ENCODE measurements around the gene LPGAT1.

The LPGAT1 gene

DNA sequence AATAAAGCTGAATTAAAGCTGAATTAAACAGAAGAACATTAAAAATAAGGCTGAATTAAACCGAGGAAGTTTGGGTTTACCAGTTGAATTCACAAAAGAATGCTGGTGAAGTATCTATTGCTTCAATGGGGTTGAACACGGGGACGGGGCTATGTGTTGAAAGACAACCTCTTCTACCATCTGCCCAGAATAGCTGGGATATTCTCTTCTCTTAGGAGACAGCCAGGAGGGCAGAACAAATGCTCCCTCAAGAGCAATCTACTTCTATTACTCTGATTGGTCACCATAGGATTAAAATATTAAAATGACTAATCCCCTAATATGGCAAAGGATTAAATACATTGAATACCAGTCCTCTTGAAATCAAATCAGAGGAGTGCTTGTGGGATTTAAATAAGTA lies 68.4 kb downstream of the LPGAT1 start:
- no peak overlapping the region for H3K27ac ChIP-seq
- TF ChIP-seq, protein P1, sequence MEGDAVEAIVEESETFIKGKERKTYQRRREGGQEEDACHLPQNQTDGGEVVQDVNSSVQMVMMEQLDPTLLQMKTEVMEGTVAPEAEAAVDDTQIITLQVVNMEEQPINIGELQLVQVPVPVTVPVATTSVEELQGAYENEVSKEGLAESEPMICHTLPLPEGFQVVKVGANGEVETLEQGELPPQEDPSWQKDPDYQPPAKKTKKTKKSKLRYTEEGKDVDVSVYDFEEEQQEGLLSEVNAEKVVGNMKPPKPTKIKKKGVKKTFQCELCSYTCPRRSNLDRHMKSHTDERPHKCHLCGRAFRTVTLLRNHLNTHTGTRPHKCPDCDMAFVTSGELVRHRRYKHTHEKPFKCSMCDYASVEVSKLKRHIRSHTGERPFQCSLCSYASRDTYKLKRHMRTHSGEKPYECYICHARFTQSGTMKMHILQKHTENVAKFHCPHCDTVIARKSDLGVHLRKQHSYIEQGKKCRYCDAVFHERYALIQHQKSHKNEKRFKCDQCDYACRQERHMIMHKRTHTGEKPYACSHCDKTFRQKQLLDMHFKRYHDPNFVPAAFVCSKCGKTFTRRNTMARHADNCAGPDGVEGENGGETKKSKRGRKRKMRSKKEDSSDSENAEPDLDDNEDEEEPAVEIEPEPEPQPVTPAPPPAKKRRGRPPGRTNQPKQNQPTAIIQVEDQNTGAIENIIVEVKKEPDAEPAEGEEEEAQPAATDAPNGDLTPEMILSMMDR (IDR thresholded peaks at IDR 0.05), result no peak
- TF ChIP-seq ZFX (IDR thresholded peaks at IDR 0.05; ENCODE audit: borderline replicate concordance), result no peak

DNA sequence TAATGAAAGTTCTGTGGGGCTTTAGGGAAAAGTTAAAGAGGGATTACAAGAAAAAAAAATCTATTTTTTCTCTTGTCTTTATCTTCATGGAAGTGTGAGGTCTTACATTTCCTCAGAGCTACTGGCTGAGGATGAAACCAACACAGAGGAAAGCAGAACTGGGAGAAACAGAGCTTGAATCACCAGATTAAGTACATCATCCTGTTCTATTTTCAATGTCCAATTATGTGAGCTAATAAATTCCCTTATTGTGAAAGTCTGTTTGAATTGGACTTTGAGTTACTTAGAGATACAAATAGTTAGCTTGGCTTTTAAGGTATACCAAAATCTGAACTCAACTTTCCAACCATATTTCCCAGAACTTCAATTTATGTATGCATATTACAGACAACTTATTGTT lies 69.2 kb downstream of the LPGAT1 start:
- no peak for TF ChIP-seq ZFX (IDR thresholded peaks at IDR 0.05; ENCODE audit: borderline replicate concordance)
- TF ChIP-seq, protein P1 (IDR thresholded peaks at IDR 0.05), result no peak
- no peak overlapping the region for H3K27ac ChIP-seq

DNA sequence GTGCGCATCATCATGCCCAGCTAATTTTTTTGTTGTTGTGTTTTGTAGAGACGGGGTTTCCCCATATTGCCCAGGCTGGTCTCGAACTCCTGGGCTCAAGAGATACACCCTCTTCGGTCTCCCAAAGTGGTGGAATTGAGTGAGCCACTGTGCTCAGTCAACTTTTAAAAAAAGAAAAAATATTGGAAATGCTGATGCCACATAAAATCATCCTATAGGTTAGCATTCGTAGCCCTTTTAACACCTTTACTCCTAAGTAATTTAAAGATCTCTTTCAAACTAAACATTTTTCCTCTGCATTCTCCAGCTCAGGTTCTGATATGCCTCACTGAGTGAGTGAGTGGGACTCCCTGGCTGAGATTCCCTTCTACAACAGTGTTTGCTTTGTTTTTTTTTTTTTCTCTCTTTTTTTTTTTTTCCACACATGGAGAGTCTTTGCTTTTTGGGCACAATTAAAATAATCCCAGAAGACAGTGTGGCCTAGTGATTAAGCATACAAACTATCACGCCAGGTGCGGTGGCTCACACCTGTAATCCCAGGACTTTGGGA lies 74.0 kb downstream of the LPGAT1 start:
- TF ChIP-seq, protein P1 (IDR thresholded peaks at IDR 0.05), result no peak
- no peak for TF ChIP-seq ZFX (IDR thresholded peaks at IDR 0.05; ENCODE audit: borderline replicate concordance)
- no peak overlapping the region for H3K27ac ChIP-seq

DNA sequence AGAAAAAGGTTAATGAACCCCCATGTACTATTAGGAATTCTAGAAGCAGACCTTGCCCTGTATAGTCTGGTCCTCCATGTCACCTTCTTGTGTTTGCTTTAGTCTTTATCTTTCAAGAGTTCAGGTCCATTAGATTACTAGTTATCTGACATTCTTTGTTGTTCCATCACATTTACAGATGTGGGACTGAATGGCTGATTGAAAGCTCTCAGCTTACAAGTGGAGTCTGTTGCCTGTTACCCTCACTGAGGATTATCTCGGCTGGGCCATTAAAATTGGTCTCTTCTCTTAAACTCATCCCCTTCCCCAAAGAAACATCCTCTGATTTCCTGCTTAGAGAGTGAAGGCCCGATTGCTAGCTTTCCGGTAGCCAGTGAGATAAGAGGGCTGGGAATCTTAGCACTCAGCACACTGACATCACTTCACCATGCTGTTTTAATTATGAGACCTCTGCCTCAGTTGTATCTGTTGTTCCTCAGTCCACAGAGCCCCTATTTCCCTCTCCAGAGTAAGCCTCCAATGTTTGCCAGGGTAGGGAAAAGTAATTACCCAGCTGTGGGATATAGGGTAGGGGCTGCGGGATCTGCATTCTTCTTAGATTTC lies 76.8 kb downstream of the LPGAT1 start:
- no peak overlapping the region for H3K27ac ChIP-seq
- TF ChIP-seq ZFX (IDR thresholded peaks at IDR 0.05; ENCODE audit: borderline replicate concordance), result no peak
- TF ChIP-seq, protein P1 (IDR thresholded peaks at IDR 0.05), result no peak

DNA sequence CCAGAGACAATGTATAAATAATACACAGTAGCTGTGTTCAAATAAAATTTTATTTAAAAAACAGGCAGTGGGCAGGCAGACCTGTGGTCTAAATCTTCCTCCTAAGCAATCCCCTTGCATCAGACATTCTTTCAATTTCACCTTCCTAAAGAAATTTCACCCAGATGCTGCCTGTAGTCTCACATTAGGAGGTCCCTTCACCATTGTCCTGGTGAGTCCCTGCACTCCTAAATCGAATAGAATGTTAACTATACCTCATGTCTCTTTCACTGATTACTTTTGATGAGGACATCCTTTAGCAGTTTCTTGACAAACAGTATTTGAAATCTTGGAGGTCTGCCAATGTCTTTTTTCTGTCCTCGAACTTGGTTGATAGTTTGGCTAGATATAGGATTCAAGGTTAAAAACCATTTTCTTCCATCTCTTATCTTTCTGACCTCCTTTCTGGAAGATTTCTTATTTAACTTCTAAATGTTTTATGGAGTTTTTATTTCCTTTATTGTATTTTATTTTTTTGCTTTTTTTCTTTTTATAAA lies 77.5 kb downstream of the LPGAT1 start:
- TF ChIP-seq ZFX (IDR thresholded peaks at IDR 0.05; ENCODE audit: borderline replicate concordance), result no peak
- TF ChIP-seq, protein P1 (IDR thresholded peaks at IDR 0.05), result no peak
- H3K27ac ChIP-seq, result no peak overlapping the region

DNA sequence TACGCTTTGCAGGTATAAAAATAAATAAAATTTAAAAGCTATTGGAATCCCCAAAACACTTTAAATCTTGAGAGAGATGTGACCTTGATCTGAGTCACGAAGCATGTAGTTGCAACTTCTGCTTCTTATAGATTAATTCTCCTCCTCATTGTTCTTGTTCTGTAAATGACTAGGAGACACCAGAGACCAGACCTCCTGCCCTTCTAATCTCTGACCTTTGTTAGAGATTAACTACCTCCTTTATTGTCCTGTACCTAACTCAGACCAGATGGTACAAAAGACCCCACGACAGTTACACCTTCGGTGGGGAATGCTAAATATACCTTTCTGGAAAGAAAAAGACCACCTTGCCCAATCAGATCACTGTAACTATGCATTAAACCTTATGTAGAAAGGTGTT lies 78.2 kb downstream of the LPGAT1 start:
- H3K27ac ChIP-seq, result no peak overlapping the region
- no peak for TF ChIP-seq ZFX (IDR thresholded peaks at IDR 0.05; ENCODE audit: borderline replicate concordance)
- TF ChIP-seq, protein P1 (IDR thresholded peaks at IDR 0.05), result no peak

DNA sequence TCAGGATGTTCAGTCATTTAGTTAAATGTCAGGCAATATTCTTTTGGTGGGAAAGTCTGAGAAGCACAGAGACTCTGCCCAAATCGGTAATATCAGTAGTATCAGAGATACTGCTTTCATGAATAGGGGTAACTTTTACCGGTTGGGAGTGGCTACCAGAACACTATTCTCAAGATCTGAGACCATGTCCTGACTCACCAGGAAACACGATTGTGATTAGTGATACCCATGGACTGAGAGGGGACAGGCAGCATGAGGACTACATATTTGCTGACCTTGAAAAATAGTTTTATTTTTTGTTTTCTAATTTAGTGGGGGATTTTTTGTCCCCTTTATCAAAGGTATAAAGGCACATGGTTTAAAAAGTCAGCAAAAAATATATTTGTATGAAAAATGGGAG lies 79.1 kb downstream of the LPGAT1 start:
- H3K27ac ChIP-seq, result no peak overlapping the region
- no peak for TF ChIP-seq ZFX (IDR thresholded peaks at IDR 0.05; ENCODE audit: borderline replicate concordance)
- TF ChIP-seq, protein P1 (IDR thresholded peaks at IDR 0.05), result no peak
